ENCODE data around the gene PDZRN4. TPM values are rescaled to one million over a fixed set of nuclear protein-coding genes. Genes with fewer than 3 reads are reported as not detected.
"Not testable (repeated sequence)": the region's sequence is repeated elsewhere in the genome, so short reads cannot be mapped to it uniquely, and the experiment has no call there.

Gene PDZRN4
- total and polyA plus RNA-seq, 5 donors from 2014 or later: not detected

GRCh38 chr12:41234692-41235091, 46.6 kb downstream of the PDZRN4 start:
- no peak for DNase-seq
- no peak overlapping the region for H3K4me3 ChIP-seq (ENCODE audit: low read depth, low read length)
- H3K9me3 ChIP-seq (ENCODE audit: control insufficient read depth in 2 of 2, low read length in 2 of 2): no peaks in the 10 kb centered on the region
- Mint-ChIP-seq H3K27me3 (peaks cover 4% of the 10 kb centered on the region), H3K36me3 (no peaks in the 10 kb centered on the region), H3K9me3 (peaks cover 0 to 9% (median 0%) of the 10 kb centered on the region in 7 donors), H3K4me1 (peaks cover 0 to 3% (median 0%) of the 10 kb centered on the region in 4 donors), H3K4me3 (no peak overlapping the region), H3K27ac (no peak overlapping the region)
- no peak overlapping the region for H3K27ac ChIP-seq (ENCODE audit: insufficient read depth, low read length, poor library complexity, severe bottlenecking)
- ATAC-seq (ENCODE audit: low read depth in 2 of 2): no peak
- no peaks in the 10 kb centered on the region for H3K4me1 ChIP-seq (ENCODE audit: control insufficient read depth, insufficient read depth, low read length, poor library complexity, severe bottlenecking)
- H3K36me3 ChIP-seq (ENCODE audit: control insufficient read depth, insufficient read depth, low read length): no peaks in the 10 kb centered on the region
- no peaks in the 10 kb centered on the region for H3K27me3 ChIP-seq (ENCODE audit: control insufficient read depth, insufficient read depth, low read length)

GRCh38 chr12:41242603-41243002, 54.5 kb downstream of the PDZRN4 start:
- no peaks in the 10 kb centered on the region for H3K27me3 ChIP-seq (ENCODE audit: control insufficient read depth, insufficient read depth, low read length)

GRCh38 chr12:41248391-41248790, 60.3 kb downstream of the PDZRN4 start:
- H3K27ac ChIP-seq (ENCODE audit: insufficient read depth, low read length, poor library complexity, severe bottlenecking): no peak overlapping the region
- no peaks in the 10 kb centered on the region for H3K9me3 ChIP-seq (ENCODE audit: control insufficient read depth in 2 of 2, low read length in 2 of 2)
- H3K36me3 ChIP-seq (ENCODE audit: control insufficient read depth, insufficient read depth, low read length): no peaks in the 10 kb centered on the region
- Mint-ChIP-seq H3K27ac (no peak overlapping the region), H3K36me3 (no peaks in the 10 kb centered on the region), H3K27me3 (no peaks in the 10 kb centered on the region), H3K4me1 (no peaks in the 10 kb centered on the region), H3K4me3 (no peak overlapping the region), H3K9me3 (peaks cover 0 to 4% (median 0%) of the 10 kb centered on the region in 7 donors)
- ATAC-seq (ENCODE audit: low read depth in 2 of 2) (no peak), DNase-seq (no peak)
- no peaks in the 10 kb centered on the region for H3K4me1 ChIP-seq (ENCODE audit: control insufficient read depth, insufficient read depth, low read length, poor library complexity, severe bottlenecking)
- H3K4me3 ChIP-seq (ENCODE audit: low read depth, low read length): no peak overlapping the region
- H3K27me3 ChIP-seq (ENCODE audit: control insufficient read depth, insufficient read depth, low read length): no peaks in the 10 kb centered on the region

More at GRCh38 chr12:41242603-41243002, 54.5 kb downstream of the PDZRN4 start:
- H3K4me3 ChIP-seq (ENCODE audit: low read depth, low read length): no peak overlapping the region
- no peaks in the 10 kb centered on the region for H3K9me3 ChIP-seq (ENCODE audit: control insufficient read depth in 2 of 2, low read length in 2 of 2)
- H3K27ac ChIP-seq (ENCODE audit: insufficient read depth, low read length, poor library complexity, severe bottlenecking): no peak overlapping the region
- ATAC-seq (ENCODE audit: low read depth in 2 of 2): no peak
- no peak for DNase-seq
- H3K4me1 Mint-ChIP-seq: no peaks in the 10 kb centered on the region
- no peaks in the 10 kb centered on the region for H3K4me1 ChIP-seq (ENCODE audit: control insufficient read depth, insufficient read depth, low read length, poor library complexity, severe bottlenecking)
- H3K9me3 Mint-ChIP-seq: peaks cover 0 to 5% (median 0%) of the 10 kb centered on the region in 7 donors
- H3K27me3 Mint-ChIP-seq: no peaks in the 10 kb centered on the region
- H3K27ac Mint-ChIP-seq: no peak overlapping the region
- no peaks in the 10 kb centered on the region for H3K36me3 Mint-ChIP-seq
- no peak overlapping the region for H3K4me3 Mint-ChIP-seq
- no peaks in the 10 kb centered on the region for H3K36me3 ChIP-seq (ENCODE audit: control insufficient read depth, insufficient read depth, low read length)

- H3K9me3 Mint-ChIP-seq: peaks cover 0 to 1% (median 0%) of the 10 kb centered on the region in 7 donors
- H3K4me1 ChIP-seq (ENCODE audit: control insufficient read depth, insufficient read depth, low read length, poor library complexity, severe bottlenecking): no peaks in the 10 kb centered on the region
Measured at GRCh38 chr12:41250748-41251147, 62.6 kb downstream of the PDZRN4 start.

GRCh38 chr12:41254004-41254914, 66.1 kb downstream of the PDZRN4 start:
- Histone ChIP-seq H3K36me3 (ENCODE audit: control insufficient read depth, insufficient read depth, low read length) (no peaks in the 10 kb centered on the region), H3K4me3 (ENCODE audit: low read depth, low read length) (no peak overlapping the region), H3K27me3 (ENCODE audit: control insufficient read depth, insufficient read depth, low read length) (no peaks in the 10 kb centered on the region), H3K27ac (ENCODE audit: insufficient read depth, low read length, poor library complexity, severe bottlenecking) (no peak overlapping the region), H3K4me1 (ENCODE audit: control insufficient read depth, insufficient read depth, low read length, poor library complexity, severe bottlenecking) (no peaks in the 10 kb centered on the region), H3K9me3 (ENCODE audit: control insufficient read depth in 2 of 2, low read length in 2 of 2) (no peaks in the 10 kb centered on the region)
- no peak overlapping the region for H3K27ac Mint-ChIP-seq
- H3K27me3 Mint-ChIP-seq: no peaks in the 10 kb centered on the region
- peaks cover 0 to 4% (median 2%) of the 10 kb centered on the region in 7 donors for H3K9me3 Mint-ChIP-seq
- no peaks in the 10 kb centered on the region for H3K4me1 Mint-ChIP-seq
- ATAC-seq (ENCODE audit: low read depth in 2 of 2) (no peak), DNase-seq (no peak)
- no peak overlapping the region for H3K4me3 Mint-ChIP-seq
- no peaks in the 10 kb centered on the region for H3K36me3 Mint-ChIP-seq

More at GRCh38 chr12:41250748-41251147, 62.6 kb downstream of the PDZRN4 start:
- no peak overlapping the region for H3K4me3 Mint-ChIP-seq
- no peak overlapping the region for H3K4me3 ChIP-seq (ENCODE audit: low read depth, low read length)
- no peaks in the 10 kb centered on the region for H3K27me3 Mint-ChIP-seq
- H3K27me3 ChIP-seq (ENCODE audit: control insufficient read depth, insufficient read depth, low read length): no peaks in the 10 kb centered on the region
- no peak overlapping the region for H3K27ac ChIP-seq (ENCODE audit: insufficient read depth, low read length, poor library complexity, severe bottlenecking)
- H3K36me3 Mint-ChIP-seq: no peaks in the 10 kb centered on the region
- no peak overlapping the region for H3K27ac Mint-ChIP-seq
- no peaks in the 10 kb centered on the region for H3K36me3 ChIP-seq (ENCODE audit: control insufficient read depth, insufficient read depth, low read length)
- H3K9me3 ChIP-seq (ENCODE audit: control insufficient read depth in 2 of 2, low read length in 2 of 2): no peaks in the 10 kb centered on the region
- DNase-seq (no peak), ATAC-seq (ENCODE audit: low read depth in 2 of 2) (no peak)
- H3K4me1 Mint-ChIP-seq: no peaks in the 10 kb centered on the region

- not testable (repeated sequence) for H3K9me3 Mint-ChIP-seq; H3K27ac ChIP-seq (ENCODE audit: insufficient read depth, low read length, poor library complexity, severe bottlenecking); H3K27me3 ChIP-seq (ENCODE audit: control insufficient read depth, insufficient read depth, low read length); H3K36me3 Mint-ChIP-seq; H3K27ac Mint-ChIP-seq; DNase-seq; H3K4me1 Mint-ChIP-seq; H3K4me1 ChIP-seq (ENCODE audit: control insufficient read depth, insufficient read depth, low read length, poor library complexity, severe bottlenecking); ATAC-seq (ENCODE audit: low read depth in 2 of 2); H3K27me3 Mint-ChIP-seq; H3K4me3 Mint-ChIP-seq; H3K36me3 ChIP-seq (ENCODE audit: control insufficient read depth, insufficient read depth, low read length); H3K4me3 ChIP-seq (ENCODE audit: low read depth, low read length); H3K9me3 ChIP-seq (ENCODE audit: control insufficient read depth in 2 of 2, low read length in 2 of 2)
Measured at GRCh38 chr12:41263196-41263595, 75.1 kb downstream of the PDZRN4 start.

GRCh38 chr12:41264281-41264680, 76.2 kb downstream of the PDZRN4 start:
- H3K9me3 Mint-ChIP-seq: no peaks in the 10 kb centered on the region
- Histone ChIP-seq H3K27me3 (ENCODE audit: control insufficient read depth, insufficient read depth, low read length) (no peaks in the 10 kb centered on the region), H3K4me1 (ENCODE audit: control insufficient read depth, insufficient read depth, low read length, poor library complexity, severe bottlenecking) (no peaks in the 10 kb centered on the region), H3K36me3 (ENCODE audit: control insufficient read depth, insufficient read depth, low read length) (no peaks in the 10 kb centered on the region), H3K27ac (ENCODE audit: insufficient read depth, low read length, poor library complexity, severe bottlenecking) (no peak overlapping the region), H3K4me3 (ENCODE audit: low read depth, low read length) (no peak overlapping the region), H3K9me3 (ENCODE audit: control insufficient read depth in 2 of 2, low read length in 2 of 2) (no peaks in the 10 kb centered on the region)
- H3K4me1 Mint-ChIP-seq: no peaks in the 10 kb centered on the region
- DNase-seq (no peak), ATAC-seq (ENCODE audit: low read depth in 2 of 2) (no peak)
- H3K27me3 Mint-ChIP-seq: no peaks in the 10 kb centered on the region
- no peak overlapping the region for H3K27ac Mint-ChIP-seq
- H3K4me3 Mint-ChIP-seq: no peak overlapping the region
- H3K36me3 Mint-ChIP-seq: no peaks in the 10 kb centered on the region

- H3K27me3 ChIP-seq (ENCODE audit: control insufficient read depth, insufficient read depth, low read length): no peaks in the 10 kb centered on the region
- Mint-ChIP-seq H3K4me3 (no peak overlapping the region), H3K36me3 (no peaks in the 10 kb centered on the region), H3K27me3 (no peaks in the 10 kb centered on the region), H3K27ac (no peak overlapping the region), H3K4me1 (no peaks in the 10 kb centered on the region), H3K9me3 (no peaks in the 10 kb centered on the region)
- no peaks in the 10 kb centered on the region for H3K4me1 ChIP-seq (ENCODE audit: control insufficient read depth, insufficient read depth, low read length, poor library complexity, severe bottlenecking)
- no peak for DNase-seq
- H3K27ac ChIP-seq (ENCODE audit: insufficient read depth, low read length, poor library complexity, severe bottlenecking): no peak overlapping the region
- no peaks in the 10 kb centered on the region for H3K36me3 ChIP-seq (ENCODE audit: control insufficient read depth, insufficient read depth, low read length)
- H3K4me3 ChIP-seq (ENCODE audit: low read depth, low read length): no peak overlapping the region
- ATAC-seq (ENCODE audit: low read depth in 2 of 2): no peak
- no peaks in the 10 kb centered on the region for H3K9me3 ChIP-seq (ENCODE audit: control insufficient read depth in 2 of 2, low read length in 2 of 2)
Measured at GRCh38 chr12:41269056-41269455, 80.9 kb downstream of the PDZRN4 start.

Data from CD4-positive, CD25-positive, alpha-beta regulatory T cell (primary cell).